Measurements from ENCODE around the gene MGAT5. TPM values are rescaled to one million over a fixed set of nuclear protein-coding genes. Genes with fewer than 3 reads are reported as not detected.

MGAT5 gene
- total RNA-seq, 6 donors from 2014 or later: 25.3 to 65.5 (median 41.3) TPM

- no peak overlapping the region for H3K4me3 ChIP-seq
- peaks cover 0 to 19% (median 0%) of the 10 kb centered on the region in 4 donors for H3K4me1 ChIP-seq
- H3K27ac ChIP-seq: no peak overlapping the region
- 87 to 88% methylated on average over 2 of the region's 2 CpGs for WGBS, 2 donors
- H3K36me3 ChIP-seq: peaks cover 0 to 9% (median 0%) of the 10 kb centered on the region in 4 donors
- TF ChIP-seq POLR2AphosphoS5 (IDR thresholded peaks at IDR 0.05) (no peak), EP300 (IDR thresholded peaks at IDR 0.05) (no peak), POLR2A (IDR thresholded peaks at IDR 0.05) (no peak), CTCF (IDR thresholded peaks at IDR 0.05) (no peak)
- DNase-seq (no peak), ATAC-seq (ENCODE audit: low FRiP score in 2 of 2) (no peak)
- no peaks in the 10 kb centered on the region for H3K9me3 ChIP-seq
- no peaks in the 10 kb centered on the region for H3K27me3 ChIP-seq
These were observed 61.6 kb downstream of the MGAT5 start for GRCh38 chr2:134315471-134315870.

- no peak overlapping the region for H3K27ac ChIP-seq
- TF ChIP-seq POLR2AphosphoS5 (IDR thresholded peaks at IDR 0.05) (no peak), EP300 (IDR thresholded peaks at IDR 0.05) (no peak), POLR2A (IDR thresholded peaks at IDR 0.05) (no peak), CTCF (IDR thresholded peaks at IDR 0.05) (no peak)
- ATAC-seq (ENCODE audit: low FRiP score in 2 of 2) (no peak), DNase-seq (no peak)
- no peak overlapping the region for H3K4me3 ChIP-seq
- H3K9me3 ChIP-seq: no peaks in the 10 kb centered on the region
- H3K4me1 ChIP-seq: peaks cover 0 to 19% (median 10%) of the 10 kb centered on the region in 4 donors
- H3K36me3 ChIP-seq: peaks cover 0 to 9% (median 0%) of the 10 kb centered on the region in 4 donors
- 73 to 75% methylated on average over 2 of the region's 2 CpGs for WGBS, 2 donors
- no peaks in the 10 kb centered on the region for H3K27me3 ChIP-seq
These were observed 65.9 kb downstream of the MGAT5 start for GRCh38 chr2:134319596-134320254.

- H3K9me3 ChIP-seq: no peaks in the 10 kb centered on the region
- no peak overlapping the region for H3K27ac ChIP-seq
- no peak for TF ChIP-seq POLR2A (IDR thresholded peaks at IDR 0.05)
- no peak for TF ChIP-seq POLR2AphosphoS5 (IDR thresholded peaks at IDR 0.05)
- TF ChIP-seq EP300 (IDR thresholded peaks at IDR 0.05): no peak
- no peak for TF ChIP-seq CTCF (IDR thresholded peaks at IDR 0.05)
- H3K4me1 ChIP-seq: peaks cover 0 to 23% (median 19%) of the 10 kb centered on the region in 4 donors
- peaks cover 0 to 9% (median 0%) of the 10 kb centered on the region in 4 donors for H3K36me3 ChIP-seq
- ATAC-seq (ENCODE audit: low FRiP score in 2 of 2): no peak
- 69 to 74% methylated on average over 3 of the region's 3 CpGs for WGBS, 2 donors
- DNase-seq: no peak
- no peaks in the 10 kb centered on the region for H3K27me3 ChIP-seq
- H3K4me3 ChIP-seq: no peak overlapping the region
These were observed 67.1 kb downstream of the MGAT5 start for GRCh38 chr2:134320930-134321329.

- no peak for TF ChIP-seq POLR2AphosphoS5 (IDR thresholded peaks at IDR 0.05)
- no peak for TF ChIP-seq EP300 (IDR thresholded peaks at IDR 0.05)
- no peak for TF ChIP-seq CTCF (IDR thresholded peaks at IDR 0.05)
- TF ChIP-seq POLR2A (IDR thresholded peaks at IDR 0.05): no peak
- 93 to 100% methylated on average over 1 of the region's 1 CpG for WGBS, 2 donors
These were observed 69.9 kb downstream of the MGAT5 start for GRCh38 chr2:134323777-134324176.

GRCh38 chr2:134324430-134324829, 70.6 kb downstream of the MGAT5 start:
- 49 to 57% methylated on average over 4 of the region's 4 CpGs for WGBS, 2 donors

More at GRCh38 chr2:134323777-134324176, 69.9 kb downstream of the MGAT5 start:
- Histone ChIP-seq H3K9me3 (no peaks in the 10 kb centered on the region), H3K27me3 (no peaks in the 10 kb centered on the region), H3K36me3 (no peaks in the 10 kb centered on the region), H3K4me3 (no peak overlapping the region), H3K27ac (no peak overlapping the region), H3K4me1 (peaks cover 0 to 23% (median 19%) of the 10 kb centered on the region in 4 donors)
- ATAC-seq (ENCODE audit: low FRiP score in 2 of 2) (no peak), DNase-seq (no peak)

More at GRCh38 chr2:134324430-134324829, 70.6 kb downstream of the MGAT5 start:
- Histone ChIP-seq H3K27ac (no peak overlapping the region), H3K4me3 (no peak overlapping the region), H3K36me3 (no peaks in the 10 kb centered on the region), H3K27me3 (no peaks in the 10 kb centered on the region), H3K9me3 (no peaks in the 10 kb centered on the region), H3K4me1 (peaks cover 0 to 23% (median 19%) of the 10 kb centered on the region in 4 donors)
- DNase-seq (no peak), ATAC-seq (ENCODE audit: low FRiP score in 2 of 2) (no peak)
- TF ChIP-seq EP300 (IDR thresholded peaks at IDR 0.05): no peak
- TF ChIP-seq POLR2A (IDR thresholded peaks at IDR 0.05): no peak
- no peak for TF ChIP-seq POLR2AphosphoS5 (IDR thresholded peaks at IDR 0.05)
- no peak for TF ChIP-seq CTCF (IDR thresholded peaks at IDR 0.05)
